MM.1S (cell line): Measurements from ENCODE around the gene KIF18B.

Experiments
- DNase-seq: peaks from one replicate; pipeline ENCODE4 v3.0.0-alpha.2; 2015
- H2AFZ ChIP-seq: fragments of 300-600 bp; sonication (generic); 2 replicates; pipeline ENCODE4 v1.6.0; 2016; ENCODE audit warnings: antibody characterized with exemption, low read length
- H3F3A ChIP-seq: fragments of 300-600 bp; sonication (generic); 2 replicates; pipeline ENCODE4 v1.6.1; 2016; ENCODE audit warnings: mild to moderate bottlenecking, antibody characterized with exemption, low read length, moderate library complexity, mixed read lengths; ENCODE audit not compliant: insufficient read depth
- H3K27ac ChIP-seq: fragments of 300-600 bp; sonication (generic); 2 replicates; pipeline ENCODE4 v1.5.1; 2016; ENCODE audit warnings: mild to moderate bottlenecking, low read length
- H3K27me3 ChIP-seq: fragments of 300-600 bp; sonication (generic); replicated peaks from 2 replicates; pipeline ENCODE4 v1.6.0; 2016; ENCODE audit warnings: low read length; ENCODE audit not compliant: insufficient read depth
- H3K36me3 ChIP-seq: fragments of 300-600 bp; sonication (generic); replicated peaks from 2 replicates; pipeline ENCODE4 v1.6.1; 2016; ENCODE audit warnings: mild to moderate bottlenecking, low read length, mixed read lengths; ENCODE audit not compliant: insufficient read depth
- H3K4me1 ChIP-seq: fragments of 300-600 bp; sonication (generic); 2 replicates; pipeline ENCODE4 v1.6.1; 2016; ENCODE audit warnings: low read length, mixed read lengths
- H3K4me2 ChIP-seq: fragments of 300-600 bp; sonication (generic); 2 replicates; pipeline ENCODE4 v1.6.0; 2016; ENCODE audit warnings: low read depth, low read length
- H3K4me3 ChIP-seq: fragments of 300-600 bp; sonication (generic); 2 replicates; pipeline ENCODE4 v1.5.1; 2016; ENCODE audit warnings: low read length, mixed read lengths
- H3K79me2 ChIP-seq: fragments of 300-600 bp; sonication (generic); 2 replicates; pipeline ENCODE4 v1.6.1; 2016; ENCODE audit warnings: mixed run types, low read length, mixed read lengths
- H3K9ac ChIP-seq: fragments of 300-600 bp; sonication (generic); 2 replicates; pipeline ENCODE4 v1.6.1; 2016; ENCODE audit warnings: low read length, mixed read lengths
- H3K9me2 ChIP-seq: fragments of 300-600 bp; sonication (generic); replicated peaks from 2 replicates; pipeline ENCODE4 v1.6.1; 2016; ENCODE audit warnings: mild to moderate bottlenecking, low read length, mixed read lengths; ENCODE audit not compliant: insufficient read depth
- H3K9me3 ChIP-seq: fragments of 300-600 bp; sonication (generic); replicated peaks from 2 replicates; pipeline ENCODE4 v1.6.1; 2016; ENCODE audit warnings: mild to moderate bottlenecking, low read length, mixed read lengths; ENCODE audit not compliant: insufficient read depth
- H4K20me1 ChIP-seq: fragments of 300-600 bp; sonication (generic); 2 replicates; pipeline ENCODE4 v1.6.1; 2016; ENCODE audit warnings: mild to moderate bottlenecking, low read length, moderate library complexity, mixed read lengths; ENCODE audit not compliant: insufficient read depth
- CTCF ChIP-seq: fragments of 300-600 bp; sonication (generic); IDR thresholded peaks from 2 replicates; pipeline ENCODE4 v1.5.1; 2016; ENCODE audit warnings: antibody characterized with exemption, low read length, mixed read lengths
- EZH2 ChIP-seq: fragments of 300-600 bp; sonication (generic); optimal IDR thresholded peaks from 2 replicates; pipeline ENCODE3; 2017; ENCODE audit warnings: low read depth, mild to moderate bottlenecking, antibody characterized with exemption, low read length, mixed read lengths
- EZH2phosphoT487 ChIP-seq: fragments of 300-600 bp; sonication (generic); IDR thresholded peaks from 2 replicates; pipeline ENCODE4 v1.6.1; 2018; ENCODE audit warnings: antibody characterized with exemption, low read length

KIF18B gene

DNA sequence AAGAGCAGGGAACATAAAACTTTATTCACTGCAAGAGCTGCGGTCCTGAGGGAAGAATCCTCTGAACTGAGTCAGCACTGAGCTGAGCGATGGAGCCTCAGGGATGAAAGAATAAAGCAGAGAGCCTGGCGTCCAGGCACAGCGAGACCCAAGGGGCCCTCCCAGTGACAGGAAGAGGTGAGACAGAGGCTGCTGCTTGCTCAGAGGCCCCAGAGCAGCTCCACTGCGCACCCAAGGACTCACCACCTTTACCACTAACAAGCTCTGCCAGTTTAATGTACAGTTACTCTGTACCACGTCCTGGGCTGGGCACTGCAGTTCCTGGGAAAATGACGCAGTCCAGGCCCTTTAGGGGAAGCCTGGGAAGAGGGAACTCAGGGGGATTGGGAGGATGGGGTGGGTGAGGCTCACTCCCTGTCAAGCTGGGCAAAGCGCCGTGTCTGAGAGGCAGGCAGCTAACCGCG is 37.9 kb downstream of the KIF18B start:
- Histone ChIP-seq H3K4me2 (no peak overlapping the region), H3K9ac (no peak overlapping the region), H3K4me1 (no peaks in the 10 kb centered on the region), H3K9me2 (no peaks in the 10 kb centered on the region), H2AFZ (no peak overlapping the region), H3K9me3 (no peaks in the 10 kb centered on the region), H3F3A (no peaks in the 10 kb centered on the region), H4K20me1 (no peaks in the 10 kb centered on the region), H3K27me3 (peaks cover 42% of the 10 kb centered on the region), H3K36me3 (no peaks in the 10 kb centered on the region), H3K4me3 (no peak overlapping the region), H3K27ac (no peak overlapping the region), H3K79me2 (no peaks in the 10 kb centered on the region)
- TF ChIP-seq EZH2phosphoT487 (no peak), EZH2 (no peak), CTCF (no peak)
- DNase-seq: no peak

GRCh38 chr17:44908761-44909326 is 38.7 kb downstream of the KIF18B start:
- no peak overlapping the region for H2AFZ ChIP-seq
- peaks cover 38% of the 10 kb centered on the region; the same call in 1 of the 2 replicates for H3K27me3 ChIP-seq
- H4K20me1 ChIP-seq: no peaks in the 10 kb centered on the region
- H3K27ac ChIP-seq: no peak overlapping the region
- no peaks in the 10 kb centered on the region for H3K79me2 ChIP-seq
- no peaks in the 10 kb centered on the region for H3K36me3 ChIP-seq
- H3K9me3 ChIP-seq: no peaks in the 10 kb centered on the region
- DNase-seq: no peak
- H3F3A ChIP-seq: no peaks in the 10 kb centered on the region
- H3K9me2 ChIP-seq: no peaks in the 10 kb centered on the region
- TF ChIP-seq EZH2phosphoT487 (no peak), CTCF (no peak), EZH2 (no peak)
- no peak overlapping the region for H3K9ac ChIP-seq
- no peak overlapping the region for H3K4me2 ChIP-seq
- H3K4me3 ChIP-seq: no peak overlapping the region
- no peaks in the 10 kb centered on the region for H3K4me1 ChIP-seq

DNA sequence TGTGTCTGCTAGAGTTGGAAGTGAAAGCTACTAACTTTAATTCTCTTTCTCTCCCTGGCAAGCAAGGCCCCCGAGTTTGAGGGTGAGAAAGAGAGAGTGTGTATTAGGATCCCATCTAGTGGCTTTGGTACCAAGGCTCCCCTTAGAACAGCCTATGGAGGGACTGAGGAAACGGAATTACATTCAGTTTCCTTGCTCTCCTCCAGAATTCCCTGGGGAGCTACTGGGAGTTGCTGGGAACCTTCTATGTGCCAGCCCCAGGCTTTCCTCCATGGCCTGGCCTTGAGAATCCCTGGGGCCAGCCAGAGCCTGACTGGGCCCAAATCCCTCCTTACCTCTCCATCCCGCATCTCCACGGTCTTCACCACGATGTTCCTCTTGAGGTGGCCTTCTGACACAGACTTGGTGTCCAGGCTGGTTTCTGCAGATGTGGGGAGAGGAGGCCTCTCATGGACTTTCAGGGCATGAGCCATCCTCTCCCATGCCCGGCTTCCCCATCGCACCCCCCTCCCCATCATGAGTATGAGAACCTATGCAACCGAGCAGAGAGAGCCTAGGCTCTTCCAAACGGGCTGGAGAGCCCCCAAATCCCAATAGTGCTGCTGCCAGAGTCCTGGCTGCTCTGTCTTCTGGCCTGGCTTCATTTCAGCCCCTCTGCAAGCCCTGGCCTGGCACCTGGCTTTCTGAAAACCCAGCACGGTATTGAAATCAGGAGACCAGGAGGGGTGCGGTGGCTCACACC is 39.7 kb downstream of the KIF18B start:
- Histone ChIP-seq H3K27ac (no peak overlapping the region), H4K20me1 (no peaks in the 10 kb centered on the region), H3K36me3 (no peaks in the 10 kb centered on the region), H3F3A (no peaks in the 10 kb centered on the region), H3K9me3 (no peaks in the 10 kb centered on the region), H3K27me3 (peaks cover 40% of the 10 kb centered on the region), H3K4me2 (no peak overlapping the region), H3K4me3 (no peak overlapping the region), H2AFZ (no peak overlapping the region), H3K9me2 (no peaks in the 10 kb centered on the region), H3K4me1 (no peaks in the 10 kb centered on the region), H3K79me2 (no peaks in the 10 kb centered on the region), H3K9ac (no peak overlapping the region)
- DNase-seq: no peak
- TF ChIP-seq EZH2 (no peak), CTCF (no peak), EZH2phosphoT487 (no peak)
